Testis (tissue), 2 donors: ENCODE results near the gene KDM4C.

ENCODE experiments used
- CTCF ChIP-seq, 3 experiments: fragments of 450-650 bp in 2 of 3; fragments of 200-600 bp in 1 of 3; sonication (generic) in 1 of 3; IDR thresholded peaks; one replicate each; pipeline ENCODE4 v1.5.1; 2016 to 2019; ENCODE audit warnings: antibody characterized with exemption in 3 of 3, mild to moderate bottlenecking in 2 of 3, moderate library complexity in 1 of 3
- POLR2A ChIP-seq: fragments of 450-650 bp; IDR thresholded peaks from one replicate; pipeline ENCODE4 v1.6.1; 2017; ENCODE audit warnings: antibody characterized with exemption, mild to moderate bottlenecking, moderate library complexity

- TF ChIP-seq CTCF (IDR thresholded peaks at IDR 0.05) (no peak), POLR2A (no peak)
These were observed 246.1 kb downstream of the KDM4C start for GRCh38 chr9:7003861-7004260.
